K562 (cell line): ENCODE measurements around the gene CALM3. TPM values are rescaled to one million over a fixed set of nuclear protein-coding genes. Genes with fewer than 3 reads are reported as not detected.

Experiments
- ATAC-seq: fragments of 200-7000 bp; cut with Tn5 transposase; 3 replicates; pipeline ENCODE4 v1.9.1; 2020; ENCODE audit warnings: moderate library complexity
- BruUV-seq: library from RNA; stranded (reverse); fragments of 400-500 nt; replicated peaks from 2 replicates; lab custom pipeline; 2021; lab: Mats Ljungman, UMichigan
- CTCF ChIA-PET: fragments of 300-600 bp; formaldehyde crosslinking; extraction: SDS; loops from one replicate; lab custom pipeline; 2021; ENCODE audit warnings: low intra/inter-chr PET ratio; lab: Yijun Ruan, JAX
- POLR2A ChIA-PET: fragments of 300-600, 350-650 bp; sonication (Branson Sonifier 250); formaldehyde crosslinking; extraction: SDS; loops from one replicate; lab custom pipeline; 2021; ENCODE audit warnings: antibody characterized with exemption, inconsistent platforms; lab: Yijun Ruan, JAX
- DNase-seq, 4 experiments: peaks; one replicate each; pipeline versions ENCODE4 v3.0.0 to v3.0.0-alpha.2; 2011 to 2018; ENCODE audit warnings: low spot score in 3 of 4, mixed read lengths in 3 of 4; ENCODE audit errors: extremely low read depth in 1 of 4
- FAIRE-seq: peaks from 2 replicates; lab custom pipeline; 2011; peaks lifted over from hg19 to GRCh38; lab: Jason Lieb, UNC
- H2AFZ ChIP-seq: 2 replicates; pipeline ENCODE4 v1.6.0; 2011; ENCODE audit warnings: low read depth, low read length, control low read depth, inconsistent platforms
- H3K27ac ChIP-seq: fragments of 200-600 bp; 3 replicates; pipeline ENCODE4 v1.8.0; 2011; ENCODE audit warnings: low read depth, mild to moderate bottlenecking, control low read depth, inconsistent platforms, low read length, moderate library complexity, mixed read lengths; ENCODE audit errors: extremely low read depth
- H3K27me3 ChIP-seq, 2 experiments: fragments of 300-600 bp in 1 of 2; 2 replicates in 1 of 2; 3 replicates in 1 of 2; pipeline versions ENCODE4 v1.6.0 to v1.8.0; 2011; ENCODE audit warnings: inconsistent platforms in 2 of 2, low read length in 2 of 2, mild to moderate bottlenecking in 1 of 2, mixed read lengths in 1 of 2, moderate library complexity in 1 of 2; ENCODE audit not compliant: control insufficient read depth in 2 of 2, insufficient read depth in 2 of 2
- H3K36me3 ChIP-seq: fragments of 300-600 bp; 3 replicates; pipeline ENCODE4 v1.8.0; 2011; ENCODE audit warnings: mild to moderate bottlenecking, low read length, inconsistent platforms; ENCODE audit not compliant: control insufficient read depth, insufficient read depth
- H3K4me1 ChIP-seq, 2 experiments: fragments of 200-600 bp in 1 of 2; replicated peaks in 1 of 2; 2 replicates in 1 of 2; 3 replicates in 1 of 2; pipeline versions ENCODE4 v1.5.1 to v1.8.0; 2011; ENCODE audit warnings: inconsistent platforms in 2 of 2, low read length in 2 of 2, mild to moderate bottlenecking in 1 of 2, mixed read lengths in 1 of 2, moderate library complexity in 1 of 2; ENCODE audit not compliant: control insufficient read depth in 2 of 2, insufficient read depth in 2 of 2
- H3K4me2 ChIP-seq: 2 replicates; pipeline ENCODE4 v1.6.1; 2011; ENCODE audit warnings: low read length, control low read depth, inconsistent platforms, mixed read lengths; ENCODE audit not compliant: insufficient read depth
- H3K4me3 ChIP-seq: fragments of 200-600 bp; sonication (generic), shearing (Covaris generic); 2 replicates; pipeline ENCODE4 v1.5.1; 2016; ENCODE audit warnings: control low read depth, inconsistent platforms
- H3K79me2 ChIP-seq: fragments of 200-600 bp; 3 replicates; pipeline ENCODE4 v1.8.0; 2011; ENCODE audit warnings: low read length, inconsistent platforms; ENCODE audit not compliant: control insufficient read depth, insufficient read depth
- H3K9ac ChIP-seq, 2 experiments: 2 replicates each; pipeline versions ENCODE4 v1.6.0 to v1.6.1; 2011; ENCODE audit warnings: low read depth in 2 of 2, low read length in 2 of 2, control low read depth in 1 of 2, inconsistent platforms in 1 of 2, mild to moderate bottlenecking in 1 of 2, mixed read lengths in 1 of 2; ENCODE audit not compliant: insufficient read depth in 1 of 2
- H3K9me1 ChIP-seq: one replicate; pipeline ENCODE4 v1.6.0; 2011; ENCODE audit warnings: inconsistent platforms, mild to moderate bottlenecking, low read length, moderate library complexity; ENCODE audit not compliant: control insufficient read depth, insufficient read depth
- H3K9me3 ChIP-seq: replicated peaks from 2 replicates; pipeline ENCODE4 v1.5.1; 2011; ENCODE audit warnings: low read depth, low read length, inconsistent platforms; ENCODE audit not compliant: control insufficient read depth, insufficient read depth
- H4K20me1 ChIP-seq: replicated peaks from 2 replicates; pipeline ENCODE4 v1.6.1; 2011; ENCODE audit warnings: low read length, inconsistent platforms, mixed read lengths; ENCODE audit not compliant: control insufficient read depth, insufficient read depth
- KLF6 ChIP-seq: fragments of 250-450 bp; sonication (Bioruptor Pico); IDR thresholded peaks from 2 replicates; pipeline ENCODE4 v1.4.0; 2020; ENCODE audit warnings: mild to moderate bottlenecking, moderate library complexity, borderline replicate concordance
- MEF2A ChIP-seq: IDR thresholded peaks from 2 replicates; pipeline ENCODE4 v1.6.1; 2011; ENCODE audit warnings: low read depth, mild to moderate bottlenecking, low read length, moderate library complexity; ENCODE audit not compliant: control insufficient read depth
- MLX ChIP-seq, 2 experiments: fragments of 450-650 bp in 1 of 2; sonication (generic) in 1 of 2; formaldehyde crosslinking; conservative IDR thresholded peaks; 2 replicates each; pipeline versions ENCODE4 v1.4.0 to v1.8.1; 2020 to 2022; ENCODE audit warnings: mild to moderate bottlenecking in 1 of 2, missing genetic modification reagents in 1 of 2
- STAT6 ChIP-seq: sonication (generic); formaldehyde crosslinking; IDR thresholded peaks from 2 replicates; pipeline ENCODE4 v1.8.1; 2023; ENCODE audit warnings: mild to moderate bottlenecking, missing genetic modification reagents
- TARDBP ChIP-seq: fragments of 450-650 bp; IDR thresholded peaks from 2 replicates; pipeline ENCODE4 v1.6.1; 2016
- TCF15 ChIP-seq: fragments of 250-450 bp; sonication (Bioruptor Pico); IDR thresholded peaks from 2 replicates; pipeline ENCODE4 v1.8.0; 2022; ENCODE audit warnings: moderate library complexity, mild to moderate bottlenecking, inconsistent platforms
- TOE1 ChIP-seq, 2 experiments: fragments of 450-650 bp in 1 of 2; sonication (generic) in 1 of 2; formaldehyde crosslinking in 1 of 2; IDR thresholded peaks; 2 replicates each; pipeline versions ENCODE4 v1.7.1 to v1.8.0; 2016 to 2022; ENCODE audit warnings: borderline replicate concordance in 2 of 2, mild to moderate bottlenecking in 2 of 2, antibody characterized with exemption in 1 of 2, inconsistent platforms in 1 of 2, low read depth in 1 of 2, missing genetic modification reagents in 1 of 2, moderate library complexity in 1 of 2
- TSHZ1 ChIP-seq: fragments of 250-450 bp; sonication (Bioruptor Pico); IDR thresholded peaks from 2 replicates; pipeline ENCODE4 v1.4.0; 2020; ENCODE audit warnings: mild to moderate bottlenecking, moderate library complexity
- UBTF ChIP-seq, 2 experiments: IDR thresholded peaks; 2 replicates each; pipeline ENCODE4 v1.6.1; 2012; ENCODE audit warnings: improper control_type of control experiment in 2 of 2, low read depth in 2 of 2, low read length in 2 of 2, borderline replicate concordance in 1 of 2
- ZFP36 ChIP-seq: fragments of 150-350 bp; IDR thresholded peaks from 2 replicates; pipeline ENCODE4 v1.6.1; 2018; ENCODE audit warnings: low read length, low read depth; ENCODE audit not compliant: partially characterized antibody
- WGBS: fragments of 100-300 bp; shearing (Covaris generic); methylation state at CpG from one replicate; pipeline ENCODE4 v1.1.6; 2016; ENCODE audit warnings: low coverage, mixed read lengths; ENCODE audit not compliant: insufficient coverage; ENCODE audit errors: missing lambda C conversion rate; 5-methylcytosine and 5-hydroxymethylcytosine counted together
- in situ Hi-C: fragments of 300-500 bp; cut with MboI; formaldehyde crosslinking; loops from 4 replicates; pipeline ENCODE4 v1.15.0; 2018; ENCODE audit warnings: inconsistent platforms, mixed read lengths
- intact Hi-C: fragments of 100-400 bp; cut with micrococcal nuclease; formaldehyde crosslinking; loops from 2 replicates; pipeline ENCODE4 v1.14.2; 2022
- polyA plus RNA-seq, 8 experiments: library from polyadenylated mRNA; depleted of rRNA in 4 of 8; stranded (reverse) in 5 of 8; unstranded in 3 of 8; fragments of >200 nt; fragmentation: Nextera tagmentation in 2 of 8; fragmentation: Illumina TruSeq in 1 of 8; extraction: Ambion mirVana in 2 of 8; extraction: Trizol in 1 of 8; gene quantifications; 2 replicates each; pipeline versions ENCODE4 v1.2.1 to v1.2.3, GENCODE V29; 2011 to 2014; ENCODE audit warnings: inconsistent platforms in 1 of 8, missing spikeins in 1 of 8
- total RNA-seq, 7 experiments: library from RNA; depleted of rRNA in 6 of 7; stranded (reverse); fragments of >200 nt in 6 of 7; fragmentation: Illumina TruSeq in 2 of 7; extraction: Trizol in 2 of 7; gene quantifications; 2 replicates each; pipeline versions ENCODE4 v1.2.1 to v1.2.3, GENCODE V29; 2011 to 2021; ENCODE audit warnings: low replicate concordance in 1 of 7

The CALM3 gene
- total and polyA plus RNA-seq, 9 of the 15 experiments (the other 6 are each of a cell fraction or from before 2014, with no cell fraction given): 34.6 to 350 (median 156) TPM

GRCh38 chr19:46629546-46630025, 28.5 kb downstream of the CALM3 start:
- H3K27ac ChIP-seq: peak overlapping the region; percentile 64
- no peaks in the 10 kb centered on the region for H3K9me1 ChIP-seq
- H3K4me1 ChIP-seq: peaks cover 47 to 74% of the 10 kb centered on the region in 2 experiments
- no peaks in the 10 kb centered on the region for H4K20me1 ChIP-seq
- H3K27me3 ChIP-seq: no peaks in the 10 kb centered on the region
- CTCF ChIA-PET: no interaction called here
- intact Hi-C loops (no loop called here), in situ Hi-C loops (no loop called here)
- WGBS: 40% methylated on average over 15 of the region's 15 CpGs
- POLR2A ChIA-PET: interaction anchor here (0.6 kb wide), 1 partner anchor 28 kb away, joined by 3 read pairs; no protein-coding TSS in a partner anchor
- BruUV-seq: no TSS peak
- peak overlapping the region in 1 of 2 experiments; percentile 15; a peak in 2 of 4 replicates for H3K9ac ChIP-seq
- H2AFZ ChIP-seq: peak overlapping the region; percentile 86
- ATAC-seq (peak; percentile 37), FAIRE-seq (peak; percentile 73), DNase-seq (peak in 2 of 4 experiments; percentile 68 to 83)
- H3K4me3 ChIP-seq: no peak overlapping the region
- no peaks in the 10 kb centered on the region for H3K36me3 ChIP-seq
- H3K9me3 ChIP-seq: no peaks in the 10 kb centered on the region
- peak overlapping the region; percentile 24; the same call in 1 of the 2 replicates for H3K4me2 ChIP-seq
- H3K79me2 ChIP-seq: no peaks in the 10 kb centered on the region
- TF ChIP-seq MEF2A (no peak), TSHZ1 (CRISPR knock-in tag) (no peak), TCF15 (CRISPR knock-in tag) (no peak), KLF6 (no peak), MLX (CRISPR knock-in tag; conservative IDR thresholded peaks at IDR 0.05) (no peak), UBTF (IDR thresholded peaks at IDR 0.05; ENCODE audit: borderline replicate concordance in 1 of 2, low read depth in 2 of 2, low read length in 2 of 2) (0 out of 4 replicates have a peak, but pooled peaks of 1 of the 2 experiments have one; percentile 24), ZFP36 (no peak), TARDBP (no peak), TOE1 (IDR thresholded peaks at IDR 0.05; ENCODE audit: borderline replicate concordance) (no peak), TOE1 (CRISPR knock-in tag; IDR thresholded peaks at IDR 0.05; ENCODE audit: borderline replicate concordance, low read depth) (no peak), STAT6 (CRISPR knock-in tag) (no peak)
